Liver (tissue), 9 donors: ENCODE results near the gene COPB2. TPM values are rescaled to one million over a fixed set of nuclear protein-coding genes. Genes with fewer than 3 reads are reported as not detected.

ENCODE experiments used
- DNase-seq: peaks from one replicate; pipeline ENCODE4 v3.0.0-alpha.2; 2017; ENCODE audit warnings: low spot score
- H3K27ac ChIP-seq, 2 donors: one replicate each; pipeline ENCODE4 v1.7.0; 2013; ENCODE audit warnings: inconsistent platforms in 2 of 2, low read length in 2 of 2, control low read depth in 1 of 2, low read depth in 1 of 2, mild to moderate bottlenecking in 1 of 2
- H3K27me3 ChIP-seq, 4 donors: one replicate each; pipeline versions ENCODE4 v1.6.1 to v1.7.0; 2013; ENCODE audit warnings: low read length in 3 of 4, inconsistent platforms in 1 of 4, mild to moderate bottlenecking in 1 of 4, moderate library complexity in 1 of 4; ENCODE audit not compliant: control insufficient read depth in 4 of 4, insufficient read depth in 4 of 4
- H3K36me3 ChIP-seq, 4 donors: one replicate each; pipeline versions ENCODE4 v1.6.1 to v1.7.0; 2013; ENCODE audit warnings: low read length in 3 of 4, mild to moderate bottlenecking in 3 of 4, low read depth in 1 of 4, moderate library complexity in 1 of 4; ENCODE audit not compliant: control insufficient read depth in 4 of 4, insufficient read depth in 3 of 4
- H3K4me1 ChIP-seq, 4 donors: one replicate each; pipeline versions ENCODE4 v1.6.1 to v1.7.0; 2013; ENCODE audit warnings: low read length in 3 of 4, mild to moderate bottlenecking in 3 of 4, moderate library complexity in 1 of 4; ENCODE audit not compliant: control insufficient read depth in 4 of 4, insufficient read depth in 4 of 4
- H3K4me3 ChIP-seq, 3 donors: one replicate each; pipeline versions ENCODE4 v1.6.1 to v1.7.0; 2013; ENCODE audit warnings: low read length in 3 of 3, control low read depth in 1 of 3, low read depth in 1 of 3, mild to moderate bottlenecking in 1 of 3
- H3K9ac ChIP-seq, 2 donors: one replicate each; pipeline ENCODE4 v1.7.0; 2013; ENCODE audit warnings: low read length in 2 of 2, mild to moderate bottlenecking in 2 of 2, moderate library complexity in 2 of 2, control low read depth in 1 of 2, low read depth in 1 of 2
- H3K9me3 ChIP-seq, 4 donors: one replicate each; pipeline versions ENCODE4 v1.6.1 to v1.7.0; 2013; ENCODE audit warnings: low read length in 3 of 4; ENCODE audit not compliant: control insufficient read depth in 4 of 4
- EGR1 ChIP-seq, 2 donors: IDR thresholded peaks; 2 replicates each; pipeline ENCODE4 v1.6.1; 2016 to 2018; ENCODE audit warnings: antibody characterized with exemption in 2 of 2, low read depth in 2 of 2
- FOXA1 ChIP-seq: IDR thresholded peaks from 2 replicates; pipeline ENCODE4 v1.6.1; 2016; ENCODE audit warnings: antibody characterized with exemption
- FOXA2 ChIP-seq: IDR thresholded peaks from 2 replicates; pipeline ENCODE4 v1.6.1; 2016; ENCODE audit warnings: antibody characterized with exemption
- GABPA ChIP-seq, 2 donors: IDR thresholded peaks in 1 of 2; conservative IDR thresholded peaks in 1 of 2; 2 replicates each; pipeline ENCODE4 v1.6.1; 2016; ENCODE audit warnings: antibody characterized with exemption in 2 of 2, mild to moderate bottlenecking in 1 of 2, moderate library complexity in 1 of 2
- HNF4A ChIP-seq, 2 donors: conservative IDR thresholded peaks; 2 replicates each; pipeline ENCODE4 v1.6.1; 2016; ENCODE audit warnings: antibody characterized with exemption in 2 of 2, mild to moderate bottlenecking in 2 of 2
- HNF4G ChIP-seq: IDR thresholded peaks from 2 replicates; pipeline ENCODE4 v1.6.1; 2016; ENCODE audit warnings: antibody characterized with exemption
- JUND ChIP-seq, 2 donors: IDR thresholded peaks; 2 replicates each; pipeline ENCODE4 v1.6.1; 2016; ENCODE audit warnings: antibody characterized with exemption in 2 of 2
- NR2F2 ChIP-seq: IDR thresholded peaks from 2 replicates; pipeline ENCODE4 v1.6.1; 2016; ENCODE audit warnings: antibody characterized with exemption
- RAD21 ChIP-seq, 2 donors: IDR thresholded peaks; 2 replicates each; pipeline ENCODE4 v1.6.1; 2016; ENCODE audit warnings: antibody characterized with exemption in 2 of 2, mild to moderate bottlenecking in 2 of 2
- RXRA ChIP-seq, 2 donors: IDR thresholded peaks; 2 replicates each; pipeline ENCODE4 v1.6.1; 2017 to 2018; ENCODE audit warnings: antibody characterized with exemption in 2 of 2, mild to moderate bottlenecking in 1 of 2
- SP1 ChIP-seq: IDR thresholded peaks from 2 replicates; pipeline ENCODE4 v1.6.1; 2018; ENCODE audit warnings: antibody characterized with exemption, mild to moderate bottlenecking
- TAF1 ChIP-seq: conservative IDR thresholded peaks from 2 replicates; pipeline ENCODE4 v1.6.1; 2016; ENCODE audit warnings: antibody characterized with exemption, mild to moderate bottlenecking
- YY1 ChIP-seq: IDR thresholded peaks from 2 replicates; pipeline ENCODE4 v1.6.1; 2016; ENCODE audit warnings: antibody characterized with exemption, mild to moderate bottlenecking
- WGBS: extraction: QIAGEN DNeasy Blood & Tissue Kit; methylation state at CpG from one replicate; pipeline ENCODE4 v1.1.7; 2013; 5-methylcytosine and 5-hydroxymethylcytosine counted together
- polyA plus RNA-seq, 2 donors: library from polyadenylated mRNA; stranded (reverse) in 1 of 2; unstranded in 1 of 2; fragments of 200-250 nt in 1 of 2; fragments of >200 nt in 1 of 2; fragmentation: Nextera tagmentation in 1 of 2; extraction: Ambion mirVana in 1 of 2; gene quantifications; one replicate each; pipeline versions ENCODE4 v1.2.1 to v1.2.3, GENCODE V29; 2013 to 2015
- total RNA-seq, 2 donors: library from RNA; depleted of rRNA; stranded (reverse); fragments of >200 nt; gene quantifications; one replicate each; pipeline ENCODE4 v1.2.3, GENCODE V29; 2014
- TF ChIP-seq, protein P1 (sequence below): IDR thresholded peaks from 2 replicates; pipeline ENCODE4 v1.6.1; 2016; ENCODE audit warnings: antibody characterized with exemption, mild to moderate bottlenecking
- TF ChIP-seq, protein P2 (sequence below): IDR thresholded peaks from 2 replicates; pipeline ENCODE4 v1.6.1; 2016; ENCODE audit warnings: antibody characterized with exemption
- TF ChIP-seq, protein P3 (sequence below): fragments of 150-350 bp; IDR thresholded peaks from 2 replicates; pipeline ENCODE4 v1.5.1; 2017; ENCODE audit warnings: improper control_type of control experiment, low read depth, low read length; ENCODE audit not compliant: missing input control
- TF ChIP-seq, protein P4 (sequence below): IDR thresholded peaks from 2 replicates; pipeline ENCODE4 v1.6.1; 2016; ENCODE audit warnings: antibody characterized with exemption
- TF ChIP-seq, protein P5 (sequence below): IDR thresholded peaks from 2 replicates; pipeline ENCODE4 v1.6.1; 2016; ENCODE audit warnings: antibody characterized with exemption
- donor health status: healthy.
- donor health status: healthy.
- donor health status: healthy.
- donor health status: healthy.
- donor health status: healthy.

The COPB2 gene
- total and polyA plus RNA-seq, 4 donors = 45.4 to 145 (median 72.0) TPM

DNA sequence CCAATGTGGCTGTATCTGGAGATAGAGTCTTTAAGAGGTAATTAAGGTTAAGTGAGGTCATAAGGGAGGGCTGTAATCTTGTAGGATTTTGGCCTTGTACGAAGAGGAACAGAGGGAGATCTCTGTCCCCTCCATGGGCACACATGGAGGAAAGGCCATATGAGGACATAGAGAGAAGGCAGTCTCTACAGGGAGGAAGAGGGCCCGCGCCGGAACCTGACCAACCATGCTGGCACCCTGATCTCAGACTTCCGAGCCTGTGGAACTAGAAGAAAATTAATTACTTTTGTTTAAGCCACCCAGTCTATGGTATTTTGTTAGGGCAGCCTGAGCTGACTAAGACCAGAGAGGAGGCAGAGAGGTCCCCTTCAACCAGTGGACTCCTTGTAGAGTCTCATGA is 63.3 kb downstream of the COPB2 start:
- Histone ChIP-seq H3K9me3 (no peaks in the 10 kb centered on the region), H3K4me1 (peaks cover 0 to 5% (median 5%) of the 10 kb centered on the region in 4 donors), H3K27me3 (peaks cover 0 to 2% (median 0%) of the 10 kb centered on the region in 4 donors), H3K27ac (no peak overlapping the region), H3K4me3 (no peak overlapping the region), H3K9ac (no peak overlapping the region), H3K36me3 (no peaks in the 10 kb centered on the region)
- no peak for DNase-seq
- no peak for TF ChIP-seq HNF4G
- TF ChIP-seq RXRA (IDR thresholded peaks at IDR 0.05) = no peak
- TF ChIP-seq YY1 = no peak
- TF ChIP-seq, protein P1, sequence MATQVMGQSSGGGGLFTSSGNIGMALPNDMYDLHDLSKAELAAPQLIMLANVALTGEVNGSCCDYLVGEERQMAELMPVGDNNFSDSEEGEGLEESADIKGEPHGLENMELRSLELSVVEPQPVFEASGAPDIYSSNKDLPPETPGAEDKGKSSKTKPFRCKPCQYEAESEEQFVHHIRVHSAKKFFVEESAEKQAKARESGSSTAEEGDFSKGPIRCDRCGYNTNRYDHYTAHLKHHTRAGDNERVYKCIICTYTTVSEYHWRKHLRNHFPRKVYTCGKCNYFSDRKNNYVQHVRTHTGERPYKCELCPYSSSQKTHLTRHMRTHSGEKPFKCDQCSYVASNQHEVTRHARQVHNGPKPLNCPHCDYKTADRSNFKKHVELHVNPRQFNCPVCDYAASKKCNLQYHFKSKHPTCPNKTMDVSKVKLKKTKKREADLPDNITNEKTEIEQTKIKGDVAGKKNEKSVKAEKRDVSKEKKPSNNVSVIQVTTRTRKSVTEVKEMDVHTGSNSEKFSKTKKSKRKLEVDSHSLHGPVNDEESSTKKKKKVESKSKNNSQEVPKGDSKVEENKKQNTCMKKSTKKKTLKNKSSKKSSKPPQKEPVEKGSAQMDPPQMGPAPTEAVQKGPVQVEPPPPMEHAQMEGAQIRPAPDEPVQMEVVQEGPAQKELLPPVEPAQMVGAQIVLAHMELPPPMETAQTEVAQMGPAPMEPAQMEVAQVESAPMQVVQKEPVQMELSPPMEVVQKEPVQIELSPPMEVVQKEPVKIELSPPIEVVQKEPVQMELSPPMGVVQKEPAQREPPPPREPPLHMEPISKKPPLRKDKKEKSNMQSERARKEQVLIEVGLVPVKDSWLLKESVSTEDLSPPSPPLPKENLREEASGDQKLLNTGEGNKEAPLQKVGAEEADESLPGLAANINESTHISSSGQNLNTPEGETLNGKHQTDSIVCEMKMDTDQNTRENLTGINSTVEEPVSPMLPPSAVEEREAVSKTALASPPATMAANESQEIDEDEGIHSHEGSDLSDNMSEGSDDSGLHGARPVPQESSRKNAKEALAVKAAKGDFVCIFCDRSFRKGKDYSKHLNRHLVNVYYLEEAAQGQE = no peak
- TF ChIP-seq, protein P2, sequence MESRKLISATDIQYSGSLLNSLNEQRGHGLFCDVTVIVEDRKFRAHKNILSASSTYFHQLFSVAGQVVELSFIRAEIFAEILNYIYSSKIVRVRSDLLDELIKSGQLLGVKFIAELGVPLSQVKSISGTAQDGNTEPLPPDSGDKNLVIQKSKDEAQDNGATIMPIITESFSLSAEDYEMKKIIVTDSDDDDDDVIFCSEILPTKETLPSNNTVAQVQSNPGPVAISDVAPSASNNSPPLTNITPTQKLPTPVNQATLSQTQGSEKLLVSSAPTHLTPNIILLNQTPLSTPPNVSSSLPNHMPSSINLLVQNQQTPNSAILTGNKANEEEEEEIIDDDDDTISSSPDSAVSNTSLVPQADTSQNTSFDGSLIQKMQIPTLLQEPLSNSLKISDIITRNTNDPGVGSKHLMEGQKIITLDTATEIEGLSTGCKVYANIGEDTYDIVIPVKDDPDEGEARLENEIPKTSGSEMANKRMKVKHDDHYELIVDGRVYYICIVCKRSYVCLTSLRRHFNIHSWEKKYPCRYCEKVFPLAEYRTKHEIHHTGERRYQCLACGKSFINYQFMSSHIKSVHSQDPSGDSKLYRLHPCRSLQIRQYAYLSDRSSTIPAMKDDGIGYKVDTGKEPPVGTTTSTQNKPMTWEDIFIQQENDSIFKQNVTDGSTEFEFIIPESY = no peak
- no peak for TF ChIP-seq FOXA2
- TF ChIP-seq, protein P3, sequence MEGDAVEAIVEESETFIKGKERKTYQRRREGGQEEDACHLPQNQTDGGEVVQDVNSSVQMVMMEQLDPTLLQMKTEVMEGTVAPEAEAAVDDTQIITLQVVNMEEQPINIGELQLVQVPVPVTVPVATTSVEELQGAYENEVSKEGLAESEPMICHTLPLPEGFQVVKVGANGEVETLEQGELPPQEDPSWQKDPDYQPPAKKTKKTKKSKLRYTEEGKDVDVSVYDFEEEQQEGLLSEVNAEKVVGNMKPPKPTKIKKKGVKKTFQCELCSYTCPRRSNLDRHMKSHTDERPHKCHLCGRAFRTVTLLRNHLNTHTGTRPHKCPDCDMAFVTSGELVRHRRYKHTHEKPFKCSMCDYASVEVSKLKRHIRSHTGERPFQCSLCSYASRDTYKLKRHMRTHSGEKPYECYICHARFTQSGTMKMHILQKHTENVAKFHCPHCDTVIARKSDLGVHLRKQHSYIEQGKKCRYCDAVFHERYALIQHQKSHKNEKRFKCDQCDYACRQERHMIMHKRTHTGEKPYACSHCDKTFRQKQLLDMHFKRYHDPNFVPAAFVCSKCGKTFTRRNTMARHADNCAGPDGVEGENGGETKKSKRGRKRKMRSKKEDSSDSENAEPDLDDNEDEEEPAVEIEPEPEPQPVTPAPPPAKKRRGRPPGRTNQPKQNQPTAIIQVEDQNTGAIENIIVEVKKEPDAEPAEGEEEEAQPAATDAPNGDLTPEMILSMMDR = no peak
- no peak for TF ChIP-seq JUND (IDR thresholded peaks at IDR 0.05)
- TF ChIP-seq SP1 = no peak
- TF ChIP-seq, protein P4, sequence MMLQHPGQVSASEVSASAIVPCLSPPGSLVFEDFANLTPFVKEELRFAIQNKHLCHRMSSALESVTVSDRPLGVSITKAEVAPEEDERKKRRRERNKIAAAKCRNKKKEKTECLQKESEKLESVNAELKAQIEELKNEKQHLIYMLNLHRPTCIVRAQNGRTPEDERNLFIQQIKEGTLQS = no peak
- no peak for TF ChIP-seq FOXA1
- no peak for TF ChIP-seq TAF1
- TF ChIP-seq EGR1 (IDR thresholded peaks at IDR 0.05; ENCODE audit: low read depth in 2 of 2) = no peak
- TF ChIP-seq GABPA (IDR thresholded peaks at IDR 0.05 in 1 of 2, conservative IDR thresholded peaks at IDR 0.05 in 1 of 2) = no peak
- TF ChIP-seq NR2F2 = no peak
- TF ChIP-seq HNF4A (conservative IDR thresholded peaks at IDR 0.05) = no peak
- TF ChIP-seq, protein P5, sequence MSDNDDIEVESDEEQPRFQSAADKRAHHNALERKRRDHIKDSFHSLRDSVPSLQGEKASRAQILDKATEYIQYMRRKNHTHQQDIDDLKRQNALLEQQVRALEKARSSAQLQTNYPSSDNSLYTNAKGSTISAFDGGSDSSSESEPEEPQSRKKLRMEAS = no peak
- no peak for TF ChIP-seq RAD21 (IDR thresholded peaks at IDR 0.05)
- WGBS = 90% methylated on average over 5 of the region's 5 CpGs
